Measurements from ENCODE around the gene EFTUD2. TPM values are rescaled to one million over a fixed set of nuclear protein-coding genes. Genes with fewer than 3 reads are reported as not detected.

EFTUD2 gene
- total RNA-seq, 1 donor from 2014 or later = 102 TPM

- DNase-seq (ENCODE audit: extremely low spot score, unreplicated experiment) = no peak
- Mint-ChIP-seq H3K27ac (ENCODE audit: unreplicated experiment) (peak overlapping the region; percentile 5), H3K4me1 (ENCODE audit: unreplicated experiment) (peaks cover 15% of the 10 kb centered on the region), H3K27me3 (ENCODE audit: unreplicated experiment) (no peaks in the 10 kb centered on the region), H3K4me3 (ENCODE audit: unreplicated experiment) (no peak overlapping the region), H3K9me3 (ENCODE audit: unreplicated experiment) (no peaks in the 10 kb centered on the region), H3K36me3 (ENCODE audit: unreplicated experiment) (peaks cover 21% of the 10 kb centered on the region)
- no peak for TF ChIP-seq CTCF (IDR thresholded peaks at IDR 0.05)
Measured at GRCh38 chr17:44808156-44808555, 91.1 kb downstream of the EFTUD2 start.

- Mint-ChIP-seq H3K4me3 (ENCODE audit: unreplicated experiment) (no peak overlapping the region), H3K36me3 (ENCODE audit: unreplicated experiment) (peaks cover 21% of the 10 kb centered on the region), H3K27ac (ENCODE audit: unreplicated experiment) (peak overlapping the region; percentile 5), H3K9me3 (ENCODE audit: unreplicated experiment) (no peaks in the 10 kb centered on the region), H3K4me1 (ENCODE audit: unreplicated experiment) (peaks cover 12% of the 10 kb centered on the region), H3K27me3 (ENCODE audit: unreplicated experiment) (no peaks in the 10 kb centered on the region)
- no peak for DNase-seq (ENCODE audit: extremely low spot score, unreplicated experiment)
- no peak for TF ChIP-seq CTCF (IDR thresholded peaks at IDR 0.05)
Measured at GRCh38 chr17:44807817-44808155, 91.5 kb downstream of the EFTUD2 start.

- peaks cover 10% of the 10 kb centered on the region for H3K4me1 Mint-ChIP-seq (ENCODE audit: unreplicated experiment)
- no peak for DNase-seq (ENCODE audit: extremely low spot score, unreplicated experiment)
- H3K36me3 Mint-ChIP-seq (ENCODE audit: unreplicated experiment) = peaks cover 21% of the 10 kb centered on the region
- no peak overlapping the region for H3K4me3 Mint-ChIP-seq (ENCODE audit: unreplicated experiment)
- no peaks in the 10 kb centered on the region for H3K9me3 Mint-ChIP-seq (ENCODE audit: unreplicated experiment)
- no peak for TF ChIP-seq CTCF (IDR thresholded peaks at IDR 0.05)
- no peaks in the 10 kb centered on the region for H3K27me3 Mint-ChIP-seq (ENCODE audit: unreplicated experiment)
- H3K27ac Mint-ChIP-seq (ENCODE audit: unreplicated experiment) = no peak overlapping the region
Measured at GRCh38 chr17:44807093-44807816, 92.0 kb downstream of the EFTUD2 start.

GRCh38 chr17:44804302-44805089 lies 94.7 kb downstream of the EFTUD2 start:
- no peaks in the 10 kb centered on the region for H3K27me3 Mint-ChIP-seq (ENCODE audit: unreplicated experiment)
- H3K36me3 Mint-ChIP-seq (ENCODE audit: unreplicated experiment) = peaks cover 25% of the 10 kb centered on the region
- no peaks in the 10 kb centered on the region for H3K9me3 Mint-ChIP-seq (ENCODE audit: unreplicated experiment)
- no peak for DNase-seq (ENCODE audit: extremely low spot score, unreplicated experiment)
- H3K4me3 Mint-ChIP-seq (ENCODE audit: unreplicated experiment) = no peak overlapping the region
- H3K27ac Mint-ChIP-seq (ENCODE audit: unreplicated experiment) = peak overlapping the region; percentile 27
- TF ChIP-seq CTCF (IDR thresholded peaks at IDR 0.05) = no peak
- H3K4me1 Mint-ChIP-seq (ENCODE audit: unreplicated experiment) = peaks cover 14% of the 10 kb centered on the region

GRCh38 chr17:44801880-44802279 lies 97.4 kb downstream of the EFTUD2 start:
- no peak for TF ChIP-seq CTCF (IDR thresholded peaks at IDR 0.05)
- Mint-ChIP-seq H3K4me3 (ENCODE audit: unreplicated experiment) (no peak overlapping the region), H3K27me3 (ENCODE audit: unreplicated experiment) (no peaks in the 10 kb centered on the region), H3K4me1 (ENCODE audit: unreplicated experiment) (peaks cover 10% of the 10 kb centered on the region), H3K9me3 (ENCODE audit: unreplicated experiment) (no peaks in the 10 kb centered on the region), H3K36me3 (ENCODE audit: unreplicated experiment) (peaks cover 25% of the 10 kb centered on the region), H3K27ac (ENCODE audit: unreplicated experiment) (peak overlapping the region; percentile 19)
- no peak for DNase-seq (ENCODE audit: extremely low spot score, unreplicated experiment)

Measured in osteocyte (in vitro differentiated cells).